Activated naive CD8-positive, alpha-beta T cell treated with anti-CD3 and anti-CD28 coated beads, Interleukin-2, amount 10 ng/mL, durations not matched to agents 7 days and 5 days (primary cell): ENCODE measurements around the gene SMAD1. TPM values are rescaled to one million over a fixed set of nuclear protein-coding genes. Genes with fewer than 3 reads are reported as not detected.

Experiments
- ATAC-seq: fragments of 150-1000 bp; cut with Tn5 transposase; one replicate; pipeline ENCODE4 v1.10.0; 2021; ENCODE audit warnings: low read depth, moderate library complexity
- POLR2A ChIA-PET: fragments of 350-600 bp; sonication (Branson Sonifier 250); formaldehyde crosslinking; loops from one replicate; lab custom pipeline; 2021; ENCODE audit warnings: antibody characterized with exemption; lab: Charles Lee
- DNase-seq: peaks from one replicate; pipeline ENCODE4 v3.0.0; 2021
- H3K27ac Mint-ChIP-seq: one replicate; pipeline ENCODE4 v1.8.0; 2022; ENCODE audit warnings: mild to moderate bottlenecking, mixed read lengths
- H3K27me3 Mint-ChIP-seq: one replicate; pipeline ENCODE4 v1.8.0; 2022; ENCODE audit warnings: mild to moderate bottlenecking, moderate library complexity, mixed read lengths
- H3K36me3 Mint-ChIP-seq: one replicate; pipeline ENCODE4 v1.8.0; 2021; ENCODE audit warnings: mild to moderate bottlenecking, mixed read lengths
- H3K4me1 Mint-ChIP-seq: one replicate; pipeline ENCODE4 v1.8.0; 2021; ENCODE audit warnings: mixed read lengths
- H3K4me3 Mint-ChIP-seq: one replicate; pipeline ENCODE4 v1.8.0; 2022; ENCODE audit warnings: mild to moderate bottlenecking, moderate library complexity, mixed read lengths
- H3K9me3 Mint-ChIP-seq: one replicate; pipeline ENCODE4 v1.8.0; 2021; ENCODE audit warnings: mixed read lengths
- total RNA-seq, 2 experiments: library from RNA; stranded (reverse); gene quantifications; one replicate each; pipeline ENCODE4 v1.2.3, GENCODE V29; 2021

The SMAD1 gene
- under 1 TPM; 0.25 to 0.96 TPM for total RNA-seq

DNA sequence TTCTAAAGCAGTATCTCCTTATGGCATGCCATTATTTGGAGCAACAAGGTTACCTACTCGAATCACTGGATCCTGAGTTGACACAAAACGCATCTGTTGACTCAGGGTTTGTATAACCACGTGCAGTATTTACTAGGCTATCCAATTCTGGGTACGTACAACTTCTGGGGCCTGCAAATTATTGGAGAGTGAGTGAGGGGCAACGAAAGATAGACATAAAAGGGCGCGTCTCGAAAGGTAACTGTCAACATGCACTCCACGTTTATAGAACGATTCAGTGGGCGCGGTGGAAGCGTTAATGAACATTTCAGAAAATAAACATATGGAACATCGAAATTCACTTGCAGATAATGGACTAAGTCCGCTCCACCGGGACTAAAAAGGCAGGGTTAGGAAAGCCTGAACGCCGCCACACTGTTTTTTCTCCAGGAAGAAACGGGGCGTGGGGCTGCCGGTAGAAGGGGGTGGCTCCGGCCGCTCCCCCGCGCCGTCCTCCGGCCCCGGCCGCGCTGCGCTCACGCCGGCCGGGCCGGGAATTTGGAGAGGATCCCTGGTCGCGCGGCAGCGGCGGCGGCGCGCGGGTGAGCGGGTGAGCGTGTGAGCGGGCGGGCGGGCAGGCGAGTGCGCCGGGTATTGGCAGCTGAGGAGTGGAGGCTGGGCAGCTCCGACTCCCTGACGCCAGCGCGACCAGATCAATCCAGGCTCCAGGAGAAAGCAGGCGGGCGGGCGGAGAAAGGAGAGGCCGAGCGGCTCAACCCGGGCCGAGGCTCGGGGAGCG is at the start of gene SMAD1:
Gene SMAD1 (plus strand): TSS at position 690 of the 778 bp plus-strand sequence. CDS start 32,761 bp downstream, outside the sequence.
- peak within 1 kb of the TSS; percentile 81 for H3K4me3 Mint-ChIP-seq
- peak; percentile 47 for DNase-seq
- ATAC-seq = peak; percentile 60
- peaks cover 2% of the 10 kb centered on the region for H3K36me3 Mint-ChIP-seq
- H3K9me3 Mint-ChIP-seq = peaks cover 2% of the 10 kb centered on the region
- peaks cover 5% of the 10 kb centered on the region for H3K4me1 Mint-ChIP-seq
- H3K27me3 Mint-ChIP-seq = peaks cover 34% of the 10 kb centered on the region
- POLR2A ChIA-PET = no interaction called here
- H3K27ac Mint-ChIP-seq = peak within 1 kb of the TSS; percentile 18

DNA sequence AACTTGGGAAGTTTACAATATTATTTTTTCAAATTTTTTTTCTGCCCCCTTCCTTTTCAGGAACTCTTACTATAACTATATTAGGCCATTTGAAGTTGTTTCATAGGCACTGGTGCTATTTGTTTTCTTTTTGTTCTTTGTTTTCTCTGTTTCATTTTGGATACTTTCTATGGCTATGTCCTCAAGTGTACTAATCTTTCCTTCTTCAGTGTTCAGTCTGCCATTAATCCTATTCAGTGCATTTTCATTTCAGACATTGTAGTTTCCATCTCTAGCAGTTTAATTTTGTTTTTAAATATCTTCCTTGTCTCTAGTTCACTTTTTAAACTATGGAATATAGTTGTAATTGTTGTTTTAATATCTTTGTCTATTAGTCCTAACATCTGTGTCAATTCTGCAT is 48.0 kb upstream of the SMAD1 start:
- Mint-ChIP-seq H3K27me3 (peaks cover 5% of the 10 kb centered on the region), H3K4me3 (no peak overlapping the region)

DNA sequence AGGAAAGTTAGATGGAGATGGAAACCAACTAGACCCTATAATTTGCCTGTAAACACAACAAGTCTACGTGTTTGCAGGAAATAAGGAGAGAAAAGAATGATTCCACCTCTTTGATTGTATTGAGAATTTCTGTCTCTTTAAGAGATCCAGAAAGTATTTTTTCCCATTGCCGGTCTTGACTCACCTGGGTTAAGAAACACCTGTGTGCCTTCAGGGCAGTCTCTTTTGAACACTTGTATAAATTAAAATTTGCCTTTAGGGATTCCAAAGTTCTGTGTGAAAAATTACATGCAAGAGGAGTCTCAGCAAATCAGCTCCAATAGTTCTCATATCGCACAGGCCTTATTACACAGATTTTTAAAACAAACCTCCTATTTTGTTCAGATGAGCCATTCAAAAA is 46.0 kb upstream of the SMAD1 start:
- no peak for DNase-seq
- no peak for ATAC-seq
- Mint-ChIP-seq H3K27ac (no peak overlapping the region), H3K27me3 (peaks cover 4% of the 10 kb centered on the region), H3K4me3 (no peak overlapping the region), H3K9me3 (peaks cover 3% of the 10 kb centered on the region), H3K4me1 (no peaks in the 10 kb centered on the region), H3K36me3 (no peaks in the 10 kb centered on the region)
- POLR2A ChIA-PET = no interaction called here

More for the DNA sequence above, 48.0 kb upstream of the SMAD1 start:
- no peak for ATAC-seq
- Mint-ChIP-seq H3K27ac (no peak overlapping the region), H3K4me1 (no peaks in the 10 kb centered on the region), H3K9me3 (peaks cover 3% of the 10 kb centered on the region), H3K36me3 (no peaks in the 10 kb centered on the region)
- DNase-seq = no peak
- POLR2A ChIA-PET = no interaction called here

DNA sequence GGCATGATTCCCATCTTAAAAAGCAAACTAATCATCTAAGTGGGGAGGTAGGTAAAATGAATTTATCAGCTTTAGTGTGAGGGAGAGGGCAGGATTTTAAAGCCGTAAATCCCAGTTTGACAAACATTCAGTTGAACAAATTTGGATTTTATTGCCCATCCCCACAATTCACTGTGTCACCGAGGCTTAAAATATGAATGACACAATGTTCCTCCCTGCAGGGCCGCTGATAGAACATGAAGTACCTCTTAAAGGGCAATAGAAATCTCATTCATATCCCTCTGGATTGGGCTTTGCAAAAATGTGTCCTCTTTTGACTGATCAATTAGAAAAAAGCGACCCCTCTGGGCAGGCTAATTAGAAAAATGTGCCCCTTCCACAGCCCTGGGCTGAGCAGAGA is 45.5 kb upstream of the SMAD1 start:
- no peak overlapping the region for H3K4me3 Mint-ChIP-seq
- peaks cover 3% of the 10 kb centered on the region for H3K9me3 Mint-ChIP-seq
- DNase-seq (no peak), ATAC-seq (no peak)
- H3K27me3 Mint-ChIP-seq = peaks cover 4% of the 10 kb centered on the region
- H3K27ac Mint-ChIP-seq = no peak overlapping the region
- POLR2A ChIA-PET = no interaction called here
- H3K36me3 Mint-ChIP-seq = no peaks in the 10 kb centered on the region
- no peaks in the 10 kb centered on the region for H3K4me1 Mint-ChIP-seq

DNA sequence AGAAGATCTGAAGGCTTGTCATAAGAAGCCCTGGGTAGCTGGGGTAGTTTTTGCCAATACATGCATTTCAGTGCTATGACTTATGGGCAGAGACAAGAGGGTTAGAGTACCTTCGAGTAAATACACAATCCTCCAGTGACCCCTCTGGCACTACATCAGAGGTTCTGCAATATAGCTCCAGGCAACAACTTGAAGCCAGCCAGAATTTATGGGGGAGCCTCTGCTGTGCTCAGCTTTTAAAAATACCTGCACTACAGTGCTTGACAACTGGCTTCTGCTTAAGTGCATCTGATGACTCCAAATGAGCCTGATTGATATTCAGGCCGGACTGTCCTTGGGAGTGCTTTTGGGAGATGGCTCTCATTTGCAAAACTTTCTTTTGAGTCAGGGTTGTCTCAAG is 44.9 kb upstream of the SMAD1 start:
- POLR2A ChIA-PET = no interaction called here
- no peak for DNase-seq
- Mint-ChIP-seq H3K27me3 (peaks cover 4% of the 10 kb centered on the region), H3K4me3 (no peak overlapping the region), H3K27ac (no peak overlapping the region), H3K9me3 (peaks cover 3% of the 10 kb centered on the region), H3K4me1 (no peaks in the 10 kb centered on the region), H3K36me3 (no peaks in the 10 kb centered on the region)
- no peak for ATAC-seq

DNA sequence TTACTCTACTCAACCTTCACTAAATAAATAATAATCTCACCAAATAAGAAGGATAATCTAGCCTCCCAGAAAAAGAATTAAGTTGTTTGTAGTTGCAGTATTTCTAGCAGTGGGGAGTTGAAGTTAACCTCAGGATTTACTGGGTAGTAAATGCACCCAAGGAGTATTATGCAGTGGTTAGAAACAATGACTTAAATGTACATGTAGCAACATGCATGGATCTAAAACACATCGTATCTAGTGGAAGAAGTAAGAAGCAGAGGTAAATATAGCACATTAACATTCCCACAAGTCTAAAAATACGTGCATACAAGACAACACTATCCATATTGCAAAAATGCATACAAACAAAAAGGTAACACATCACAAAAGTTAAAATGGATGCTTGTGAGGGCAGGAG is 44.2 kb upstream of the SMAD1 start:
- ATAC-seq = no peak
- Mint-ChIP-seq H3K4me3 (no peak overlapping the region), H3K27me3 (peaks cover 5% of the 10 kb centered on the region), H3K36me3 (no peaks in the 10 kb centered on the region), H3K9me3 (peaks cover 5% of the 10 kb centered on the region), H3K4me1 (no peaks in the 10 kb centered on the region), H3K27ac (no peak overlapping the region)
- POLR2A ChIA-PET = no interaction called here
- no peak for DNase-seq

DNA sequence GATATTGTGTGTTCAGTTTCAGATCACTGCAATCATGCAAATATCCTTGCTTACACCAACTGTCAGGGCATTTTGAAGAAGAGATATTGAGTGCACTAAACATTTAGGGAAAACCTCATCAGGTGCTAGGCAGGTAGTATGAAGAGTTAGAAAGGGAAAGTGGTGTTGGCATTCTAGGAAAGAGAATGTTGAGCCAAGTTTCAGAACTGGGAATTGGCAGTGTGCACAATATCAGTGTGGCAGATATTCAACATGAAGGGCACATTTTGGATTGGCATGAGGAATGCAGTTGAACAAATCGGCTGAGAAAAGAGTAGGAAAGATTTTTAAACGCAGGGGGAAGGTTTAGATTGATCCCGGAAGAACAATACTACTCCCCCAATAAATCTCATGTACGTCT is 43.4 kb upstream of the SMAD1 start:
- DNase-seq (no peak), ATAC-seq (no peak)
- H3K27ac Mint-ChIP-seq = no peak overlapping the region
- H3K27me3 Mint-ChIP-seq = peaks cover 4% of the 10 kb centered on the region
- POLR2A ChIA-PET = no interaction called here
- no peaks in the 10 kb centered on the region for H3K4me1 Mint-ChIP-seq
- peaks cover 5% of the 10 kb centered on the region for H3K9me3 Mint-ChIP-seq
- H3K4me3 Mint-ChIP-seq = no peak overlapping the region
- no peaks in the 10 kb centered on the region for H3K36me3 Mint-ChIP-seq

DNA sequence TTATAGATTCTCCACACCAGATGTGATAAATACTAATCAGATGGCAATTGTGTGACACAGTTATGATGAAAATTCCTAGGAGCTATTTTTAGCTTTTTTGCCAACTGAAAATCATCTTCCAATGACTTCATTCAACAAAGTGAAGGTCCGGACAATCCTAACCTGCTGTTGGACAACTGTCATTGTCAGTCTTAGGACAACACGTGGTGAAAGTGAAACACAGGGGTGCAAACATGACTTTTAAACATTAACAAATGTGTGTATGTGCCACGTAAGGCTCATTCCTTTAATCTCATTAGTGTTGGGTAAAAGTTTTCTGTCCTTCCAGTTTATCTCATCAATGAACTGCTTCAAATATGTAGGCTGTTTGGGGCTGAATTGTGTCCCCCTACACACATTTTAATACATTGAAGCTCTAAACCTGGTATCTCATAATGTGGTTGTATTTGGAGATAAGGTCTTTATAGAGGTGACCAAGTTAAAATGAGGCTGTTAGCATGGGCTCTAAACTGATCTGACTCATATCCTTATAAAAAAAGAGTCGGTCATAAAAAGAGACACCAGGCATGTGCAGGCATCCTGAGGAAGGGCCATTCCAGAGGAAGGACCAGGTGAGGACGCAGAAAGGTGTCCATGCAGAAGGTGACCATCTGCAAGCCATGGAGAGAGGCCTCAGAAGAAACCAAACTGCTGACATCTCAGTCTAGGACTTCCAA is 41.2 kb upstream of the SMAD1 start:
- Mint-ChIP-seq H3K4me3 (no peak overlapping the region), H3K36me3 (no peaks in the 10 kb centered on the region), H3K9me3 (peaks cover 5% of the 10 kb centered on the region), H3K27me3 (peaks cover 9% of the 10 kb centered on the region), H3K4me1 (no peaks in the 10 kb centered on the region), H3K27ac (no peak overlapping the region)
- DNase-seq = no peak
- POLR2A ChIA-PET = no interaction called here
- ATAC-seq = no peak

DNA sequence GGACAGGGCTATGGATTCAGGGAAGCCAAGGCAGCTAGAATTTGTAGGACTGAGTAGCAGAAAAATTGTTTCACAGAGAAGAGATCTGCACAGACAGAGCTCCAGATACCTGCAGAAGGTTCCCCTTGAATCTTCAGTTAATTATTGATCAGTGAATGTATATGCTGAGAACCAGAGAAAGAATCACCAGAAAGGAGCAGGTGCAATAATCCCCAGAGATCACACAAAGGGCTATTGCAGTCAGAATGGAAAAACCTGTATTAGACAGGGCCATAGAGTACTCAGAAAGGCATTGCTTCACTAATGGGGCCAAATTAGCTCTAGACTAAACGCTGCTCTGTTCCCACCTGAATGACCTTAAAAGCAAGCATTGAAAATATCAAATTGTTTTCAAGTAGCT is 35.5 kb upstream of the SMAD1 start:
- DNase-seq (no peak), ATAC-seq (no peak)
- no peak overlapping the region for H3K4me3 Mint-ChIP-seq
- no peak overlapping the region for H3K27ac Mint-ChIP-seq
- H3K4me1 Mint-ChIP-seq = no peaks in the 10 kb centered on the region
- H3K27me3 Mint-ChIP-seq = peaks cover 10% of the 10 kb centered on the region
- POLR2A ChIA-PET = no interaction called here
- no peaks in the 10 kb centered on the region for H3K36me3 Mint-ChIP-seq
- H3K9me3 Mint-ChIP-seq = peaks cover 4% of the 10 kb centered on the region

DNA sequence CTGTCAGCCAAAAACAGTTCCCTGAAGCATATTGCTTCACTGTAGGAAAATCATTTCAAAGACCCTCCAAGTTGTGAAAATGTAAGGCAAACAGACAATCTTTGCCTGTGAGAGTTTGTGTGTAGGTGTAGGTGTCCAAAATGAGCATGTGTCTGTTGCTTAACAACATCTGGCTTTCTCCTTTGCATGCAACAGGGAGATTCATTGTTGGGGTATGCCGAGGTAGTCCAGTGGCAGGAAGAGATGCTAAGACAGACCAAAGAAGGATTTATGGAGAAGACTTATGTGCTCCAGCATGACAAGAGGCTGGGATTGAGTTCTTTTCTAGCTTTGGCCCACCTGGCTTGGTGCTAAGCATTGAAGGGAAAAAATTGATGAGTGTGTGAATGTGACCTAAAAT is 29.8 kb upstream of the SMAD1 start:
- Mint-ChIP-seq H3K4me3 (no peak overlapping the region), H3K27ac (no peak overlapping the region), H3K9me3 (no peaks in the 10 kb centered on the region), H3K36me3 (no peaks in the 10 kb centered on the region), H3K4me1 (no peaks in the 10 kb centered on the region), H3K27me3 (no peaks in the 10 kb centered on the region)
- DNase-seq = no peak
- ATAC-seq = no peak
- POLR2A ChIA-PET = no interaction called here

DNA sequence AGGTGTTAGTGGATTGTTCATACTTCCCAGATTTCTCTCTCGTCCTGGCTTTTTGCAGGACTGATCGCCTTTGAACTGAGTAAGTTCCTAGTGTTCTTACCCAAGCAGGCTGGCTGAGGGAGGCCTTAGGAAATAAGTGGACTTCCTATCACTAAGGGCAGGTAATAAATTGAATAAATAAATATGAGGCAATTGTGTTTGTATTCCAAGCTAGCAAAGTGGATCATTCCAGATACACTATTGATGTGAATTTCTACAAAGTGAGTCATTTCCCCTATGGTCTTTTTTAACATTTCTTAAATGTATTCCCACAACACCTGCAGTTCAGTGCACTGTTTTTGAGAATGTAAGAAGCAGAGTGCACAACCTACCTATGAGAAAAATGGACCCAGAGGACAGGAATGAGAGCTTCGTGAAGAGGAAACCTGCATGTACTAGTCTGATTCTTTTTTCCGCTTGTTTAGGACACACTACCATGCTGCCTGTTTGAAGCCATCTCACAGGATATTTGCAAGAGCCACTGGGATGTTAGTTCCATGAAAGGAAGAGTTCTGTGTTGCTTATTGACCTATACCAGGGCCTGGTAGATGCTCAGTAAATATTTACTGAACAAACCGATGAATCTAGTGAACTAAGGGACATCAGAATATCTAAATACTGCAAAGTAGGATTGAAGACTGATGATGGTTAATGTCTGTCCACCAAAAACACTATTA is 29.0 kb upstream of the SMAD1 start:
- H3K4me1 Mint-ChIP-seq = no peaks in the 10 kb centered on the region

DNA sequence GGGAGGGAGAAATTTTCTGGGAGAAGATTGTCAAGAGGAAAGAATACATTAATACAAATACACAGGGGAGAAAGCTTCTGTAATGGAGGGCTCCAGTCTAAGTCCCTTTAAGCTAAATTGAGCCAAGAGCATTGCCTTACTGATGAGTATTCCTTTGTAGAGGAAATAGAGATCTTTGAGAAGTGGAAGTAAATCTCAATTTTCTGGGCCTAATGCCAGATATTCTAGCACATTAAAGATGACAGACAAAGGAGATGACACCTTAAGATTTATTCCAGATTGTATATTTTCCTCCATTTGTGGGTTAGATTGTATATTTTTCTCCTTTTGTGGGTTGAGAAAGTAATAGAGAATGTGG is 28.5 kb upstream of the SMAD1 start:
- Mint-ChIP-seq H3K27ac (no peak overlapping the region), H3K9me3 (peaks cover 2% of the 10 kb centered on the region), H3K4me3 (no peak overlapping the region), H3K36me3 (no peaks in the 10 kb centered on the region), H3K27me3 (no peaks in the 10 kb centered on the region), H3K4me1 (no peaks in the 10 kb centered on the region)
- POLR2A ChIA-PET = no interaction called here
- DNase-seq = no peak
- ATAC-seq = no peak

More for the DNA sequence above, 29.0 kb upstream of the SMAD1 start:
- POLR2A ChIA-PET = no interaction called here
- Mint-ChIP-seq H3K36me3 (no peaks in the 10 kb centered on the region), H3K27me3 (no peaks in the 10 kb centered on the region), H3K27ac (no peak overlapping the region), H3K9me3 (peaks cover 2% of the 10 kb centered on the region), H3K4me3 (no peak overlapping the region)
- no peak for DNase-seq
- no peak for ATAC-seq

DNA sequence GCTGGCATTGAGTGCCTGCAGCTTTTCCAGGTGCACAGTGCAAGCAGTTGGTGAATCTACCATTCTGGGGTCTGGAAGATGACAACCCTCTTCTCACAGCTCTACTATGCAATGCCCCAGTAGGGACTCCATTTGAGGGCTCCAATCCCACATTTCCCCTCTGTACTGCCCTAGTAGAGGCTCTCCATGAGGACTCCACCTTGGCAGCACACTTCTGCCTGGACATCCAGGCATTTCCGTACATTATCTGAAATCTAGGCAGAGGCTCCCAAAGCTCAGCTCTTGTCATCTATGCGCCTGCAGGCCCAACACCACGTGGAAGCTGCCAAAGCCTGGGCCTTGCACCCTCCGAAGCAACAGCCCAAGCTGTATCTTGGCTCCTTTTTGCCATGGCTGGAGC is 8.4 kb upstream of the SMAD1 start:
- POLR2A ChIA-PET = no interaction called here
- DNase-seq = no peak
- ATAC-seq = no peak
- Mint-ChIP-seq H3K27ac (no peak overlapping the region), H3K9me3 (peaks cover 2% of the 10 kb centered on the region), H3K4me1 (no peaks in the 10 kb centered on the region), H3K36me3 (no peaks in the 10 kb centered on the region), H3K27me3 (peaks cover 2% of the 10 kb centered on the region), H3K4me3 (no peak overlapping the region)
